ENCODE data around the gene HIRA.

HIRA gene

GRCh38 chr22:19431649-19432132 is at the start of gene HIRA:
HIRA (minus strand) TSS chr22:19431733; CDS start chr22:19431476, 257 bp downstream.
- DNase-seq (ENCODE audit: low spot score), result peak; percentile 89

DNA sequence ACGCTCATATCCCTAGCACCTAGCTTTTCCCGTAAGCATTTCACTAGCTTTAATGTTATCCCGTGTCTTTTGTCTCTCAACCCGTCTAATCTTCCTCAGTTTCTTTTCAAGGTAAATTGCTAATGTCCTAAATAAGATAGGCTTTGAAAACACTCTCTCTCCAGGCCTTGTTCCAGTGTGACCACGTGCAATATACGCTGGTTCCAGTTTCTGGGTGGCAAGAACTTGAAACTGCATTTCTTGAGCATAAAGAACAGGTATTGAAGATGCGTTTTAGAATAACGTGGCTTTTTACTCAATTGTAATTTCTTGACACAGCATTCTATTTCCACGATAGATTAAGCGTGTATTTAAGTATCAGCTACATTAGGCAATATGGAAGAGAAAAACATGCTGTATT is 49.3 kb upstream of the HIRA start:
- no peak for DNase-seq (ENCODE audit: low spot score)

- no peak for DNase-seq (ENCODE audit: low spot score)
Observed at GRCh38 chr22:19480173-19480568, 48.6 kb upstream of the HIRA start.

GRCh38 chr22:19479355-19480172 is 48.0 kb upstream of the HIRA start, which contains the start of gene CDC45:
CDC45 (plus strand) TSS chr22:19479920; CDS start chr22:19479969, 49 bp downstream.
- DNase-seq (ENCODE audit: low spot score), result peak; percentile 93

DNA sequence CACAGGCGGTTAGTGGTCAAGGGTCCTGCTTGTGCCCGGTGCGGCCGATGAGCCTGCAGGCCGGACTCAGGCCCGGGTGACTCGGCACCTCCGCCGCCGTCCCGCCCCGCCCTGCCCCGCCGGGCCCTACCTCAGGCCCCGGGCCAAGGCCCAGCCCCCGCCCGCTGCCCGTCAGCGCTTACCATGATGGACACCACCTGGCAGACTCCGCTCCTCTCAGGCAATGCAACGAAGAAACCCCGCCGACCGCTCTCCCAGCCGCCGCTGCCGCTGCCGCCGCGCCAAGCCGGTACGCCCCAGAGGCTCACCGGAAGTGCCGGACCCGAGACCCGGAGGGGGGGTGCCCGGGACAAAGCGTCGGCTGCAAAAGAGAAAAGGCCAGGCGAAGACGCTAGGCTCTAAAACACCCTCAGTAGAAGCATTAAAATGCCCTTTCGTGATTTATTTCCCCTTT is 47.4 kb upstream of the HIRA start, which contains the start of gene UFD1:
Gene UFD1, minus strand, starts transcription at position 293 of the 454 bp plus-strand sequence. Its CDS starts 108 bp downstream, at position 185.
- peak; percentile 91 for DNase-seq (ENCODE audit: low spot score)

DNA sequence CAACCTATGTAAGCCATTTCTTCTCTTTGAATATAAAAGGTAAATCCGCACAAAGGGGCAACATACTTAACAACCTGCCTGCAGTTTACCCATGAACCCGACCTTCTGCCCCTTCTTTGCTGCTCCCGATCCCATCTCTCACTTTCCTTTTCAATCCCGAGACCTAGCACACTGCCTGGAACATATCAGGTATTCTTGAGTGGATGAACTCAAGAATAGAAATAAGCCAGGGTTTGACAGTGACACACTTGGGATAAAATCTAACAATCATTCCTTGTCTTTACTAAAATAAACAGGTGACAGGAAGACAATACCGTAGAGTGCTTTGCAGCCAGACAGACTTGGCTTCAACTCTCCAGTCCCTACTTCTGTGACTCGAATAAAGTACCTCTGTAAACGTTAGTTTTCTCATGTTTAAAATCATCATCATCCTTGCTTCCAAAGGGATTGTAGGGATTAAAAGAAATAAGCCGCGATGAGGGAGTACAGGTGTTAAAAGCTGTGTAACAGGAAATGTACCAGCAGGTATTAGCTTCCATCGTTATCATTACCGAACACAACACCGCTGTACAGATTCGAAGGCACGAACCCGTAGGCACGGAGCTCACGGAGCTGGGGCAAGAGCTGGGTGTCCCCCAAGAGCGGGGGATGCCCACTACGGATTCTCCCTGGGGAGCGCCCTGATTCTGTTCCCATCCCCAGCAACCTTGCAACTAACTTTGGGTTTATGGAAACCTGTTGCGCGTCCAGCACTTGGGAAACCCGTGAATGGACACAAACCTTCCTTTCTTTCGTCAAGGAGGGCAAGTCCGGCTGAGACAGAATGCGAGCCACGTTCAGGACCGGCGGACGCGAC is 46.7 kb upstream of the HIRA start:
- DNase-seq (ENCODE audit: low spot score), result no peak

GRCh38 chr22:19477321-19478044 is 46.0 kb upstream of the HIRA start:
- no peak for DNase-seq (ENCODE audit: low spot score)

GRCh38 chr22:19476023-19476422 is 44.5 kb upstream of the HIRA start:
- no peak for DNase-seq (ENCODE audit: low spot score)

GRCh38 chr22:19473578-19473977 is 42.0 kb upstream of the HIRA start:
- no peak for DNase-seq (ENCODE audit: low spot score)

- no peak for DNase-seq (ENCODE audit: low spot score)
Observed at GRCh38 chr22:19472233-19472632, 40.7 kb upstream of the HIRA start.

DNA sequence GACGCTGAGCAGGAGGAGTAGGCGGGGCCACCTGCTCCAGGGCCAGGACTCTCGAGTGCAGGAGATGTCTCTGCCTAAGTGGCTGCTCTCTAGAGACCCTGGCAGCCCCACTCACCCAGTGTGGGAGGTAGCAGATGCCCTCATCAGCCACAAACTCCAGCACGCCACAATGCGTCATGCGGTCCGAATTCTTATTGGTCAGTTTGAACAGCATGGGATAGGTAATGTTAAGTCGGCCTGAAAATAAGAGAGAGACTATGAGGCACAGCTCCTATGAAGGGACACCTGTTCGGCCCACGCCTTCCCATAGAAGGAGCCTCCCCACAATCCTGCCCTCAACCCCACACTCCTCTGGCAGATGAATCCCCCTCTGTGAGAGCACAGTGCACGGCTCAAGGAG is 40.0 kb upstream of the HIRA start:
- DNase-seq (ENCODE audit: low spot score), result no peak

GRCh38 chr22:19470010-19470409 is 38.5 kb upstream of the HIRA start:
- DNase-seq (ENCODE audit: low spot score), result no peak

- DNase-seq (ENCODE audit: low spot score), result no peak
Observed at GRCh38 chr22:19469421-19469820, 37.9 kb upstream of the HIRA start.

DNA sequence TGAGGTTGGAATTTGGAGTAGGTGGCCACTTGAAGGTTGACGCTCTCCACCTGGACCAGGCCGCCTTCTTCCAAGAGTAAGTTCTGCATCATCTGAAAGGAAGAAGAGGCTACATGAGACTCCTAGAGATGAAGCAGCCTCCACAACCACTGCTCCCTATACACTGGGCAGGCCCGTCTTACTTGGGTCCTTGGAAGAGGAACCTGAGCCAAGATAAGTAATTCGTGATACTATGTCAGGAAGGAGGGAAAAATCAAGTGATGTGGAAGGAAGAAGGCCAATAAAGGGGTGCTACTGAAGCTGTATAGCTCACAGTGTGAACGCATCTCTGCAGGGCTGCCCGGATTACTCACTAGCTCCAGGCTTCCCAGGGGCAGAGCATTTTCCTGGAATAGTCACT is 36.4 kb upstream of the HIRA start:
- DNase-seq (ENCODE audit: low spot score), result no peak

DNA sequence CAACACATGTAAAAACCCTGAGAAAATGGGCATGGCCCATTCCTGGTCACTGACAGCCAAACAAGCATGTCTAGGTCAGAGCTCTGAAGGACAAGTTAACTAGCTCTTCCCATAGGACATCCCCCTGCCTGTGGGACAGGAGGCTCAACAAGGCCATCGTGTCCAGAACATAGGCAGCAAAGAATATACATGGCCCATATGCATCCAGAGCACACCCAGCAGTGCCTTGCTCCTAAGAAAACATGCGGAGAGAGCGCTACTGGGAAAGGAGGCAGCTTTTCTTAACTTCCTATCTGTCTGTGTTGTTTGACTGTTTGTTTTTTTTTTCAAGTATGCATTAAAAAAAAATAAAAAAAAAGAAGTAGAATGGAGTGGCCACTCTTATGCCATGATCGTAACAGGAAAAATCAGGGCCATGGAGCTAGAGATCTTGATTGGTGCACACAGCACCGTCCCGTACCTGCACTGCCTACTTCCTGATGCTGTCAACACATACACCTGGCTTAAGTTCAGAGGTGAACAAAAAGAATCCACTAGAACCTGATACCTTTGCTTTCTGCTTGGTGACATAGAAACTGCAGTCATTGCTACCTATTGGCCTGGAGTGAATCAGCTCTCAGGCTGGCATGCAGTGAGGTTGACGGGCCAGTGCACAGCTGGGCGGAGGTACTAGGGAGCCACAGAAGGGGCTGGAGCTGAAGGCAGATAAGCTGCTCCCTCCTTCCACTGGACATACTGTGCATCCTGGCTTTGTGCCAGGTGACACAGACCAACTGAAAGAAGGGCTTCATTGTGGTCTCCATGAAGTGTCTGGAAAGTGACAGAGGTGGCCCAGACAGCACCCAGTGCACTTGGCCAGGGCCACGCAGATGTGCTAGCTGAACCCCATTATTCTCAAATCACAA is 35.6 kb upstream of the HIRA start:
- DNase-seq (ENCODE audit: low spot score), result no peak

DNA sequence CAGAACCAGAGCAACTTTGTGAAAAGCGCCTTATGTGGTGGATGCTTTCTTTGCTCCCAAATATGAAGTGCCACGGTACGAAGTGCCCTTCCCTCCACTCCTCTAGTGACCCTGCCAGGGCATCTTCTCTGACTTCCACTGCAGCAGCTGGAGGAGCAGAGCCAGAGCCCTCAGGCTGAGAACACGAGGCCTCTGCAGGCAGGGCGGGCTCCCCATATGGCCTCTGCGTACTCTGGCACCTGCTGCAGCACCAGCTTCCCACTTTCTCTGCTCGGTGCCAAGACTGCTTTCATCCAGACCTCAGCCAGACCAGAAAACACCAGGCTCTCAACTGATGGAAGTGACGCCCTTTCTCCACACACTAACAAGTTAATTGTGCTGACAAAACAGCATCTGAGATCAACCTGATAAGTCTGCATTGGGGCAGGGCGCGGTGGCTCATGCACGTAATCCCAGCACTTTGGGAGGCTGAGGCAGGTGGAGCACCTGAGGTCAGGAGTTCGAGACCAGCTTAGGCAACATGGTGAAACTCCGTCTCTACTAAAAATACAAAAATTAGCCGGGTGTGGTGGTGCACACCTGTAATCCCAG is 34.7 kb upstream of the HIRA start:
- no peak for DNase-seq (ENCODE audit: low spot score)

DNA sequence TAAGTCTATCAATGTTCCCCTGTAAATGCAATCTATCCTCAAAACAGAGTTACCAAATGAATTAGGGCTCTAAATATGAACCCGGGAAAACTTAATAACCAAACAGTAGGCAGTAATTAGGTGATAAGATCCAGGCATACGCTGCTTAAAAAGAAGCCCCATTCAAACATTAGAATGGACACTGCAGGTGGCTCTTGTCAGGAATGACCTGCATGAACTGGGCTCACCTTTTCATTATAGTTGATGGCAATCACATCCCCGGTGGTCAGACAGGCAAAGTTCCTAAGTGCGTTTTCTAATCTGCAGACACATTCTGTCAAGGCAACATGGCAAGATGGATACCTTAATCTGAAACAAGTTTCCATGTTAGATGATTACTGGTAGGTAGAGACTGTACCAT is 33.4 kb upstream of the HIRA start:
- DNase-seq (ENCODE audit: low spot score), result no peak

DNA sequence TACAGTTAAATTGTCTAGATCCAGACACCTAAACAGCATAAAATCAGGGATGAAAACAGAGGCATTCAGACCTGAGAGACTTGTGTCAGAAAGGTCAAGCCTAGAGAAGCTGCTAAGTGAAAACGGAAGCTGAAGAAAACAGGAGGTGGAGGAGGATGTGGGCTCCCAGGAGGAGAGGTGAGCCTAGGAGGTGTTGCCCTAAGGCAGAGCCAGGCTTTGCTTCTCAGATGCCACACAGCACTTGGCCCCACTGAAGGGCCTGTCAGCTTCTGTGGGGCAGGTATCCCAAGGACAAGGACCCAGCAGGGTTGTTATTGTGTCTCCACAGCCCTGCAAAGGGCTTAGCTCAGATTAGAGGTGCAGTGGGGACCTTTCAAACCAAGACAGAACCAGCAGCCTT is 33.0 kb upstream of the HIRA start:
- DNase-seq (ENCODE audit: low spot score), result no peak

- no peak for DNase-seq (ENCODE audit: low spot score)
Observed at GRCh38 chr22:19463491-19464469, 32.2 kb upstream of the HIRA start.

Data from D341Med (cell line).